HL-60/S4 treated with retinoic acid at 250 ng/mL for 4 days and 3 days (cell line): ENCODE results near the gene ERVW-1.
"Not testable (repeated sequence)": the region's sequence is repeated elsewhere in the genome, so short reads cannot be mapped to it uniquely, and the experiment has no call there.

Experiments
- in situ Hi-C: fragments of 300-500 bp; cut with MboI; formaldehyde crosslinking; loops from 2 replicates; pipeline ENCODE4 v1.7.0; 2022; ENCODE audit warnings: low sequenced_read_pairs

The ERVW-1 gene

GRCh38 chr7:92477681-92478080 lies at the start of gene ERVW-1:
TSS of gene ERVW-1 (minus strand) at chr7:92477946. CDS start at chr7:92470381, 7,565 bp downstream.
- in situ Hi-C loops, result not testable (repeated sequence)

GRCh38 chr7:92523110-92523509 lies 45.4 kb upstream of the ERVW-1 start:
- in situ Hi-C loops, result no loop called here

DNA sequence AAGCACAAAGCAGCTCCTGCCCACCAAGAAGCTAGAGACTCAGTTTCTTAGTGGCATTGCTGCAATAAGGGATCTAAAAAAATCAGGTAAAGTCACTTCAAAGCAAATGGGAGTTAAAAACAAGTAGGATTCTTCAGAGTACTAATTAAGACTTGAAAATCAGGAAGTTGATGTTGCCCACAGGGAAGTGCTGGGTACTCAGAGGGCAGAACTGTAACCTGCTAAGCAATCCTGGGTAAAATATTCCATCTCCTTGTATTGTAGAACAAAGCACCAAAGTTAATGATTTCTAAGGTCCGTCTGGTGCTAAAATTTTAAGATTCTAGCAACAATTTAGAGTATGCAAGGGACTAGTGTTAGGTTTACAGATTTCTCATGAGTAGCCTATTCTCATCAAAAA lies 42.3 kb upstream of the ERVW-1 start:
- in situ Hi-C loops, result no loop called here

- in situ Hi-C loops, result no loop called here
These were observed 39.9 kb upstream of the ERVW-1 start for GRCh38 chr7:92517631-92518030.

GRCh38 chr7:92513167-92513902 lies 35.6 kb upstream of the ERVW-1 start:
- in situ Hi-C loops, result no loop called here

- in situ Hi-C loops, result no loop called here
These were observed 31.2 kb upstream of the ERVW-1 start for GRCh38 chr7:92508946-92509345.

DNA sequence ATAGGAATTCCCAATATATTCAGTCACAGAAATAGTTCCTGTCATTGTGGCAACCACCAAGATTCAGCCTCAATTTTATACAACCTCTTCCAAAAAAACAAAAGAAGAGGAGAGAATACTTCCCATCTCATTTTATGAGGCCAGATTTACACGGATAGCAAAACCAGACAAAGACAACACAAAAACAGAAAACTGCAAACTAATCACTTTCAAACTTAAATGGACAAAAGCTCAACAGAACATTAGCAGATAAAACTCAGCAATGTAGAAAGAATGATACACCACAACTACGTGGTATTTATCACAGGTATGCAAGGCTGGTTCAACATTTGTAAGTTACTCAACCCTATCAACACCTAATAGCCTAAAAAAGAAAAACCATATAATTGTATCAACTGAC lies 28.6 kb upstream of the ERVW-1 start:
- in situ Hi-C loops, result no loop called here

DNA sequence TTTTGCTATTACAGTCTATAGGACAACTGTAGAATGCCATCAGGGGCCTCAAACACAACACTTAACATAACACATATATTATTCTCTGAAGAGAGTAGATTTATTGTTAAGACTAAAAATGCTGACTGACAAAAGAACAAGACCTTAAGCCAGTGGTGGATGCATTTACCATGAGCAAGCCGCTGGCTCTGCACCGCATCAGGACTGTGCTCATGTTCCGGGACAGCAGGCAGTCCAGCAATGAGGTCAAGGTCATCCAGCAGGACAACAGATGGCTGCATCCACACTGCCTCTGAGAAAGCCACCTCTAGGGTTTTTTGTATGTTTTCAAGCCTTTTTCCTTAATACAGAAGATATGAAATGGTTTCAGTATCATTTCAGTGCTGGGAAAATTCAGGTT lies 26.8 kb upstream of the ERVW-1 start:
- in situ Hi-C loops, result no loop called here

- in situ Hi-C loops, result no loop called here
These were observed 26.0 kb upstream of the ERVW-1 start for GRCh38 chr7:92503767-92504166.

DNA sequence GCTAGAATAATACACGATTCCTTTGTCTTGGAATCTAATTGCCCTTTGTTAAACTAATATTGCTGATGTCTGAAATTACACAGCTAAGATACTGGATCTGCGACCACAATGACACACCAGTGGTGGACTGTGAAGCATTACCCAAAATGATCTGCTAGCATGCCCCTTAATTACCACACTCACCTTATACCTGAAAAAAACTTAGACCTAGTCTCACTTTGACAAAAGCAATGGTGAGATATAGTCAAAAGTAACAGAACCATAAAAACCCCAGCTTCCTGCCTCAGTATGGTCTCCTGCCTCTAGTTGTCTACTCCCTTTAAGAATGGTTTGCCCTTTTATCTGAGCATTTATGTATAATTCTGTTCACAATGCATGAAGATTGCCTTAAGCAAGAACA lies 20.8 kb upstream of the ERVW-1 start:
- in situ Hi-C loops, result no loop called here

- in situ Hi-C loops, result no loop called here
These were observed 19.1 kb upstream of the ERVW-1 start for GRCh38 chr7:92496876-92497275.

GRCh38 chr7:92489634-92490033 lies 11.9 kb upstream of the ERVW-1 start:
- in situ Hi-C loops, result no loop called here

GRCh38 chr7:92487804-92488203 lies 10.1 kb upstream of the ERVW-1 start:
- in situ Hi-C loops, result no loop called here

- in situ Hi-C loops, result no loop called here
These were observed 8.2 kb upstream of the ERVW-1 start for GRCh38 chr7:92485974-92486373.

DNA sequence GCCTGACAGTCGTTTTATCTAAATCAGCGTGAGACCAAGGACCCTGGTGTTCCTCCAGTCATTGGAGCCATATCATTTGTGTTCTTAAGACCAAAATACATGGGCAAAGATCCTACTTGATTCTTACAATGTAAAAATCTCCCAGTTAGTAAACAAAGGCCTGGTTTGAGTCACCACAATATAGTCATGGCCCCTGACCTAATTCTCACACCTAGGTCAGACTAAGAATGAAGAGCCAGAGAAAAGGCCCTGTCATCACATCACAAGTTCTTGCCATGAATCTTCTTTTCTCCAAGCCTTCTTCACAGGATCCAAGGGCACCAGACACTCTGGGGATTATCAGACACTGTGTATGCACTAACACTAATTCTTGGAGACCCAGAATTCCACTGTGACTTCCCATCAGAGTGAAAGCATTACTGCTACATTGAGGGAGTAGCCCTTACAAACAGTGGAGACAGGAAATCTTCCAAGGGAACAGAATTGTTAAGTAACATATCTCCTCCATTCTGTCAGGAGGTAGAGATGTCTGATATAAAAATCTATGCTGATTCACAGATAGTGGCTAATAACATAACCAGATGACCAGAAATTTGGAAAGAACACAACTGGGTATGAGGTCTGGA lies 7.6 kb upstream of the ERVW-1 start:
- in situ Hi-C loops, result no loop called here

DNA sequence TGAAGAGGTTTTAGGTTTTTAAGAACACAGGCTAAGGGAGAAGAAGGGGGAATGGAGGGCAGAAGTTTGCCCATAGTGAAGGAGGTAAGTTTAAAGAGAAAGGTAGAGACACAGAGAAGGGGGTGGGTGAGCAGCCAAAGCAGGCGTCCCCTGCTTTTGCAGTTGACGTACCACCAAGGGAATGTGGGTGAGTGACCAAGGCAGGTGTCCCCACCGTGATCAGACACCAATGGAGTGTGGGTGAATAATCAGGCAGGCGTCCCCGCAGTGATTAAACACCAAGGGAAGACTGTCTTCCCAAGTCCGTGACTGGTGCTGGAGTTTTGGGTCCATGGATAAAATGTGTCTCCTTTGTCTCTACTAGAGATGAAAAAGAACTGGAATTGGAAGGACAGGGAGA lies 6.5 kb upstream of the ERVW-1 start:
- in situ Hi-C loops, result not testable (repeated sequence)

DNA sequence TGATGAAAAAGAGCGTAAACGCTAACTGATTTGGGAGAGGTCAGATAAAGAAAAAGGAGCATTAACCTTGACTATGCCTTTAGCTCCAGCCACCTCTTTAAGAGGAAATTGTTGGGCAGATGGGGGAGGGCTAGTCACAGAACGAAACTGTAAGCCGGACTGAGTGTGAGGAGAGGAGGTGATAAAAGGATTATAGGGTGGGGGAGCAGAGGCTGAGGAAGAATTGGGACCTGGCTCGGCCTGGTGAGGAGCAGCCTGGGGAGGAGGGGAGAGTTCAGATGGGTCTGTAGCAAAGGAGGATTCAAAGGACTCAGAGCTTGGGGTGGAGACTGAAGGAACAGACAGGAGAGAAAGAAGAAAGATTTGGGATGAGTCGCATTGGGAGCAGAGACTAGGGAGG lies 5.9 kb upstream of the ERVW-1 start:
- in situ Hi-C loops, result not testable (repeated sequence)

GRCh38 chr7:92479146-92479545 lies 1.4 kb upstream of the ERVW-1 start:
- in situ Hi-C loops, result not testable (repeated sequence)

- in situ Hi-C loops, result no loop called here
These were observed 965 bp upstream of the ERVW-1 start for GRCh38 chr7:92478711-92479110.

- in situ Hi-C loops, result no loop called here
These were observed 349 bp upstream of the ERVW-1 start for GRCh38 chr7:92478095-92478494.

DNA sequence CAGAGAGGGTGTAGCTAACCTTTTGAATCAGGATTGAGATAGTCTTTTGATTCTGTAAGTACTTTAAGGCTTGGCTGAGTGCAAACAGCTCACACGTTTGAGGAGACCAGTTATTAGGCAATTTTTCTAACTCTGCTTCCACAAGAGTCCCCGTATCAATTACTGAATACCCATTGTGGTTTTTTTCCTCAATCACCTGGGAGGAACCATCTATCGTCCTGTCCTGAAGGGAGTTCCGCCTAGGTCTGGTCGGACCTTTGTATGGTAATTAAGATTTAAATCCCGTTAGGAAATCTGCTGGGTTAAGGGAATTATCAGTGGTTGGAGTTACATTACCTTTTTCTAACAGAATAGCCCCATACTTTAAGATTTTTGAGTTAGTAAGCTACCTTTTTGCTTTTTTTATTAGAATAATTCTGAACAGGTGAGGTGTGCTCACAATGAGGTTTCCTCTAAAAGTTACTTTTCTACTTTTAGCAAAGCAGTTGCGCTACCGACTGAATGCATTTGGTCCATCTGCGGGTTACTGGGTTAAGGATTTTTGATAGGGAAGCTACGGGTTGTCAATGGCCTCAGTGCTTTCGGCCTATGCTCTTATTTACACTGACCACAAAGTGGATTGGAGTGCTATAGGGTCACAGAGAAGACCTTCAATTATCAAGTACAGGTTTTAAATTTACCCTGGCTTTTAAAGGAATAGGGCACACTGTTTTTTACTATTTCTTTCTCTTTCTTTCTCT lies 1.7 kb downstream of the ERVW-1 start:
- in situ Hi-C loops, result not testable (repeated sequence)

DNA sequence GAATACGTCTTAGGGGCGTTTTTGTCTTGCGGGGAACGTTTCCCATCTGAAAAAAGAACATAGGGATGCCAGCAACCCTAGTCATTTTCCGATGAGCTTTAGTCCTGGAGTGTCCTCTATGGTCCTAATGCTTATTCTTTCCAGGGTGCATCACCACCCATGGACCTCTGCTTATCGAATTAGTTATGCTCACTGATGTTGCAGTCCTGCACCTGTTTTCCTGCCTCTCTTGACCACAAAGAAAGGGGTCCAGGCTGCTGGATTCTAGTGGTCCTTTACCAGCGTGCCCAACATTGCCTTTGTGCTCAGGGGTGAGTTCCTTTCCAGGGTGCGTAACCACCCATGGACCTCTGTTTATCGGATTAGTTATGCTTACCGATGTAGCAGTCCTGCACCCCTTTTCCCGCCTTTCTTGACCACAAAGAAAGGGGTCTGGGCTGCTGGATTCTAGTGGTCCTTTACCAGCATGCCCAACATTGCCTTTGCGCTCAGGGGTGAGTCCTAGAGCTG lies 2.4 kb downstream of the ERVW-1 start:
- in situ Hi-C loops, result not testable (repeated sequence)
